Measurements from ENCODE around the gene TNFRSF4.

DNA sequence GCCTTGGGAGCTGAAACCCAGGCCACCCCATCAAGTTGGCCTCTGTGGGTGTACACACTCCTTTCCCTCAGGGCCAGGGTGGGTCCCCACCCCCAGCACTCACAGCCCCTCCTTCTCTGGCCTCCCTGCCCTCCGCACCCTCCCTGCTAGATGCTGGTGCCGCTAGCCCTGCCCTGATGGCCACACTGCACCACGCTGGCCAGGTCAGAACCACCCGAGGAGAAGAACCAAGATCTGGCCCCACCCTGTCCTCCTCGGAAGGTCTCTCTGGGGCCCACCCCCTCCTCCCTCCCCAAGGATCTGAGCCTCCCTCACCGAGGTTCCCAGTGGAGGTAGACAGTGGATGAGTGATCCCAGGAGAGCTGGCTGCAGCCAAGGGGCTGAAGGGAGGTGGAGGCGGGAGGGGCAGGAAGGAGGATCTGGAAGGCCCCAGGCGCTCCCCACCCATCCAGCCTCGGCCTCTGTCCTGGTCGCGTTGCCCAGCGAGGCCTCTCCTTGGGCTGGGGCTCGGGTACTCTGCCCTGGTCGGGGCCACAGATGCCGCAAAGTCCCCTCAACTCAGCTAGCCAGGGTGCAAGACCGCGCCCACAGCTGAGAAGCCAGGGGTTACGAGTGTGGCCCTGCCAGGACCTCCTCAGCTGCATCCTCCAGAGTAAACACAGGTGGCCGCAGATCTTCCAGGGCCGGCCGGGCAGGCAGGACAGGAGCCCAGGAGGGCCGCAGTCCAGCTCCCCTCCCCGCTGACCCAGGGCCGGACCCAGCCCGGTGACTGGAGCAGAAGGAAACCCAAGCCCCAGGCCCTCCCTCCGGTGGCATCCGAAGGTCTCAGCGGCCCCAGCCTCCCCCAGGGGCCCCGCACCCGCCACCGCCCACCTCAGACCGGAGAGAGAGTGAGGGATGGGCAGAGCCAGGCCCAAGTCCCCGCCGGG, 23.3 kb upstream of the TNFRSF4 start:
- TF ChIP-seq, protein P1, sequence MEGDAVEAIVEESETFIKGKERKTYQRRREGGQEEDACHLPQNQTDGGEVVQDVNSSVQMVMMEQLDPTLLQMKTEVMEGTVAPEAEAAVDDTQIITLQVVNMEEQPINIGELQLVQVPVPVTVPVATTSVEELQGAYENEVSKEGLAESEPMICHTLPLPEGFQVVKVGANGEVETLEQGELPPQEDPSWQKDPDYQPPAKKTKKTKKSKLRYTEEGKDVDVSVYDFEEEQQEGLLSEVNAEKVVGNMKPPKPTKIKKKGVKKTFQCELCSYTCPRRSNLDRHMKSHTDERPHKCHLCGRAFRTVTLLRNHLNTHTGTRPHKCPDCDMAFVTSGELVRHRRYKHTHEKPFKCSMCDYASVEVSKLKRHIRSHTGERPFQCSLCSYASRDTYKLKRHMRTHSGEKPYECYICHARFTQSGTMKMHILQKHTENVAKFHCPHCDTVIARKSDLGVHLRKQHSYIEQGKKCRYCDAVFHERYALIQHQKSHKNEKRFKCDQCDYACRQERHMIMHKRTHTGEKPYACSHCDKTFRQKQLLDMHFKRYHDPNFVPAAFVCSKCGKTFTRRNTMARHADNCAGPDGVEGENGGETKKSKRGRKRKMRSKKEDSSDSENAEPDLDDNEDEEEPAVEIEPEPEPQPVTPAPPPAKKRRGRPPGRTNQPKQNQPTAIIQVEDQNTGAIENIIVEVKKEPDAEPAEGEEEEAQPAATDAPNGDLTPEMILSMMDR (IDR thresholded peaks at IDR 0.05; ENCODE audit: control extremely low read depth in 1 of 3, insufficient read depth in 1 of 3, low read depth in 1 of 3, low read length in 3 of 3), result no peak
- TF ChIP-seq PHF8 (conservative IDR thresholded peaks at IDR 0.05; ENCODE audit: low read depth, low read length) (no peak), CHD2 (IDR thresholded peaks at IDR 0.05; ENCODE audit: low read length) (no peak), RFX5 (IDR thresholded peaks at IDR 0.05; ENCODE audit: borderline replicate concordance, low read depth, low read length) (no peak), EZH2 (IDR thresholded peaks at IDR 0.05; ENCODE audit: low read depth, low read length, severe bottlenecking) (no peak), SUZ12 (IDR thresholded peaks at IDR 0.05; ENCODE audit: low read length) (no peak)
- TF ChIP-seq, protein P2, sequence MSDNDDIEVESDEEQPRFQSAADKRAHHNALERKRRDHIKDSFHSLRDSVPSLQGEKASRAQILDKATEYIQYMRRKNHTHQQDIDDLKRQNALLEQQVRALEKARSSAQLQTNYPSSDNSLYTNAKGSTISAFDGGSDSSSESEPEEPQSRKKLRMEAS (IDR thresholded peaks at IDR 0.05), result no peak
